Endothelial cell of umbilical vein (primary cell): Measurements from ENCODE around the gene HAND1. TPM values are rescaled to one million over a fixed set of nuclear protein-coding genes. Genes with fewer than 3 reads are reported as not detected.

Experiments used
- BruUV-seq: library from RNA; stranded (reverse); fragments of 400-500 nt; replicated peaks from 2 replicates; lab custom pipeline; 2021; lab: Mats Ljungman, UMichigan
- CTCF ChIA-PET: fragments of 300-600, 350-600 bp; sonication (Branson Sonifier 250); formaldehyde crosslinking; loops from one replicate; lab custom pipeline; 2021; ENCODE audit warnings: antibody characterized with exemption, inconsistent platforms; lab: Charles Lee
- POLR2A ChIA-PET: fragments of 300-600, 350-600 bp; sonication (Branson Sonifier 250); formaldehyde crosslinking; loops from one replicate; lab custom pipeline; 2021; ENCODE audit warnings: antibody characterized with exemption, inconsistent platforms; lab: Charles Lee
- DNase-seq: peaks from one replicate; pipeline ENCODE4 v3.0.0-alpha.2; 2011; ENCODE audit warnings: low read depth, low spot score
- FAIRE-seq: peaks from 2 replicates; lab custom pipeline; 2011; peaks lifted over from hg19 to GRCh38; lab: Jason Lieb, UNC
- H2AFZ ChIP-seq: 2 replicates; pipeline ENCODE4 v1.6.0; 2012; ENCODE audit warnings: low read depth, low read length, control low read depth, inconsistent platforms
- H3K27ac ChIP-seq: 2 replicates; pipeline ENCODE4 v1.5.1; 2011; ENCODE audit warnings: low read depth, mild to moderate bottlenecking, control low read depth, low read length, moderate library complexity; ENCODE audit not compliant: insufficient read depth
- H3K27me3 ChIP-seq, 2 experiments: 2 replicates each; pipeline versions ENCODE4 v1.6.0 to v1.6.1; 2011; ENCODE audit warnings: low read length in 2 of 2, mixed read lengths in 1 of 2; ENCODE audit not compliant: control insufficient read depth in 2 of 2, insufficient read depth in 2 of 2
- H3K36me3 ChIP-seq, 2 experiments: 2 replicates in 1 of 2; 3 replicates in 1 of 2; pipeline ENCODE4 v1.5.1; 2011; ENCODE audit warnings: low read length in 2 of 2, mild to moderate bottlenecking in 1 of 2, moderate library complexity in 1 of 2; ENCODE audit not compliant: control insufficient read depth in 2 of 2, insufficient read depth in 2 of 2; ENCODE audit errors: extremely low read depth in 1 of 2
- H3K4me1 ChIP-seq: 3 replicates; pipeline ENCODE4 v1.5.1; 2011; ENCODE audit warnings: mild to moderate bottlenecking, low read length; ENCODE audit not compliant: control insufficient read depth, insufficient read depth; ENCODE audit errors: extremely low read depth
- H3K4me2 ChIP-seq: 2 replicates; pipeline ENCODE4 v1.6.1; 2011; ENCODE audit warnings: low read length, control low read depth, mixed read lengths; ENCODE audit not compliant: insufficient read depth
- H3K4me3 ChIP-seq, 3 experiments: fragments of 200-600 bp in 1 of 3; sonication (generic), shearing (Covaris generic) in 1 of 3; replicated peaks in 1 of 3; 2 replicates each; pipeline ENCODE4 v1.5.1; 2011 to 2016; ENCODE audit warnings: control low read depth in 3 of 3, low read length in 3 of 3, mild to moderate bottlenecking in 2 of 3, inconsistent platforms in 1 of 3, low read depth in 1 of 3, moderate library complexity in 1 of 3; ENCODE audit not compliant: insufficient read depth in 1 of 3
- H3K79me2 ChIP-seq: 2 replicates; pipeline ENCODE4 v1.6.0; 2012; ENCODE audit warnings: low read length, inconsistent platforms; ENCODE audit not compliant: control insufficient read depth, insufficient read depth
- H3K9ac ChIP-seq: replicated peaks from 2 replicates; pipeline ENCODE3; 2011; ENCODE audit warnings: low read length, control low read depth; ENCODE audit not compliant: insufficient read depth; ENCODE audit errors: extremely low read depth
- H3K9me1 ChIP-seq: replicated peaks from 3 replicates; pipeline ENCODE4 v1.6.0; 2011; ENCODE audit warnings: mild to moderate bottlenecking, low read length; ENCODE audit not compliant: control insufficient read depth, insufficient read depth; ENCODE audit errors: extremely low read depth
- H3K9me3 ChIP-seq: replicated peaks from 2 replicates; pipeline ENCODE4 v1.5.1; 2012; ENCODE audit warnings: low read length, inconsistent platforms; ENCODE audit not compliant: control insufficient read depth, insufficient read depth
- H4K20me1 ChIP-seq: replicated peaks from 2 replicates; pipeline ENCODE3; 2011; ENCODE audit warnings: mild to moderate bottlenecking, low read length; ENCODE audit not compliant: control insufficient read depth, insufficient read depth; ENCODE audit errors: extremely low read depth
- EZH2 ChIP-seq: IDR thresholded peaks from 2 replicates; pipeline ENCODE4 v1.6.1; 2012; ENCODE audit warnings: borderline replicate concordance, low read depth, mild to moderate bottlenecking, moderate library complexity, low read length, inconsistent platforms; ENCODE audit not compliant: severe bottlenecking
- FOS ChIP-seq: IDR thresholded peaks from 2 replicates; pipeline ENCODE4 v1.6.1; 2011; ENCODE audit warnings: mild to moderate bottlenecking, low read length, moderate library complexity, borderline replicate concordance; ENCODE audit not compliant: insufficient read depth
- GATA2 ChIP-seq: IDR thresholded peaks from 2 replicates; pipeline ENCODE4 v1.7.0; 2011; ENCODE audit warnings: low read depth, mild to moderate bottlenecking, moderate library complexity, mixed read lengths, low read length; ENCODE audit not compliant: insufficient read length, insufficient read depth
- JUN ChIP-seq: IDR thresholded peaks from 2 replicates; pipeline ENCODE4 v1.6.1; 2011; ENCODE audit warnings: borderline replicate concordance, low read depth; ENCODE audit not compliant: insufficient read length, insufficient read depth
- MYC ChIP-seq: IDR thresholded peaks from one replicate; pipeline ENCODE4 v1.6.1; 2011; ENCODE audit warnings: mild to moderate bottlenecking, low read depth, low read length
- POLR2A ChIP-seq: IDR thresholded peaks from 2 replicates; pipeline ENCODE4 v1.6.1; 2012; ENCODE audit warnings: low read depth, mild to moderate bottlenecking, control low read depth, low read length
- POLR2AphosphoS5 ChIP-seq: IDR thresholded peaks from 2 replicates; pipeline ENCODE4 v1.6.1; 2012; ENCODE audit warnings: low read depth, mild to moderate bottlenecking, control low read depth, low read length, moderate library complexity; ENCODE audit not compliant: insufficient read depth
- dilution Hi-C: fragments of 300-500 bp; cut with MboI; formaldehyde crosslinking; loops from one replicate; pipeline ENCODE4 v1.15.0; 2019; ENCODE audit warnings: low sequenced_read_pairs; ENCODE audit not compliant: extremely low pct_ligation_motif_present
- intact Hi-C: fragments of 100-400 bp; cut with micrococcal nuclease; formaldehyde crosslinking; loops from one replicate; pipeline ENCODE4 v1.10.0; 2022
- polyA plus RNA-seq, 4 experiments: library from polyadenylated mRNA; depleted of rRNA in 3 of 4; stranded (reverse) in 3 of 4; unstranded in 1 of 4; fragments of >200 nt; gene quantifications; 2 replicates each; pipeline versions ENCODE4 v1.2.1 to v1.2.3, GENCODE V29; 2011 to 2012; ENCODE audit warnings: missing spikeins in 1 of 4
- total RNA-seq: library from RNA; stranded (reverse); gene quantifications from 2 replicates; pipeline ENCODE4 v1.2.3, GENCODE V29; 2021
- TF ChIP-seq, protein P1 (sequence below), 2 donors: IDR thresholded peaks; 1 replicate in 1 of 2; 2 replicates in 1 of 2; pipeline ENCODE4 v1.5.1; 2011; ENCODE audit warnings: low read length in 2 of 2, mild to moderate bottlenecking in 2 of 2, moderate library complexity in 2 of 2, control low read depth in 1 of 2, inconsistent platforms in 1 of 2, low read depth in 1 of 2; ENCODE audit not compliant: insufficient read depth in 1 of 2; ENCODE audit errors: extremely low read depth in 1 of 2
- TF ChIP-seq, protein P2 (sequence below): IDR thresholded peaks from 2 replicates; pipeline ENCODE4 v1.6.1; 2011; ENCODE audit not compliant: insufficient read depth, insufficient read length

HAND1 gene
- total and polyA plus RNA-seq, 2 donors (not counting 3 experiments of a cell fraction or from before 2014, with no cell fraction given): not detected

DNA sequence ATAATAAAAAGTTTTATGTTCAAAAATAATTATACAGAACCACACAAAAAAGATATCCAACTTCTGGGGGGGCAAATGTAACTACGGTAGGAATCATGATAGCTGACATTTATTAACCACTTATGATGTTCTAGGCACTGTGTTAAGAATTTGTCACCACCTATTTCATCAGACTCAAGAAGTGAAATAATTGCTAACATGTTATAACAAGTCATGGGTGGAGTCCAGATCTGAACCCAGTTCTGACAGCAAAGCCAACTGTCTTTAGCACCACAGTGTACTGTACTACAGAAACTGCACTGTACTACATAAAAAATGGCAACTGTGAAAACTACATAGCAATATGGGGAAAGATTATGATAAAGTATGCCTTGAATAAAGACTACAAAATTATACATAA lies 35.2 kb downstream of the HAND1 start:
- H3K4me1 ChIP-seq: peaks cover 16% of the 10 kb centered on the region
- no peak overlapping the region for H3K4me3 ChIP-seq
- no peaks in the 10 kb centered on the region for H3K9me3 ChIP-seq
- no peak overlapping the region for H3K4me2 ChIP-seq
- ChIA-PET CTCF (no interaction called here), POLR2A (no interaction called here)
- BruUV-seq: no TSS peak
- intact Hi-C loops (loop anchor here (10.0 kb wide), 1 partner anchor 412 kb away; the partner anchor contains the start of genes CNOT8 and FAXDC2), dilution Hi-C loops (no loop called here)
- no peaks in the 10 kb centered on the region for H4K20me1 ChIP-seq
- H3K9me1 ChIP-seq: no peaks in the 10 kb centered on the region
- no peak for DNase-seq
- no peak overlapping the region for H3K27ac ChIP-seq
- H3K9ac ChIP-seq: no peak overlapping the region
- no peak for FAIRE-seq
- no peak overlapping the region for H2AFZ ChIP-seq
- peaks cover 3% of the 10 kb centered on the region in 2 experiments for H3K36me3 ChIP-seq
- H3K27me3 ChIP-seq: no peaks in the 10 kb centered on the region
- H3K79me2 ChIP-seq: peaks cover 13% of the 10 kb centered on the region
- no peak for TF ChIP-seq EZH2
- TF ChIP-seq POLR2AphosphoS5: no peak
- no peak for TF ChIP-seq MYC
- no peak for TF ChIP-seq JUN
- TF ChIP-seq, protein P1, sequence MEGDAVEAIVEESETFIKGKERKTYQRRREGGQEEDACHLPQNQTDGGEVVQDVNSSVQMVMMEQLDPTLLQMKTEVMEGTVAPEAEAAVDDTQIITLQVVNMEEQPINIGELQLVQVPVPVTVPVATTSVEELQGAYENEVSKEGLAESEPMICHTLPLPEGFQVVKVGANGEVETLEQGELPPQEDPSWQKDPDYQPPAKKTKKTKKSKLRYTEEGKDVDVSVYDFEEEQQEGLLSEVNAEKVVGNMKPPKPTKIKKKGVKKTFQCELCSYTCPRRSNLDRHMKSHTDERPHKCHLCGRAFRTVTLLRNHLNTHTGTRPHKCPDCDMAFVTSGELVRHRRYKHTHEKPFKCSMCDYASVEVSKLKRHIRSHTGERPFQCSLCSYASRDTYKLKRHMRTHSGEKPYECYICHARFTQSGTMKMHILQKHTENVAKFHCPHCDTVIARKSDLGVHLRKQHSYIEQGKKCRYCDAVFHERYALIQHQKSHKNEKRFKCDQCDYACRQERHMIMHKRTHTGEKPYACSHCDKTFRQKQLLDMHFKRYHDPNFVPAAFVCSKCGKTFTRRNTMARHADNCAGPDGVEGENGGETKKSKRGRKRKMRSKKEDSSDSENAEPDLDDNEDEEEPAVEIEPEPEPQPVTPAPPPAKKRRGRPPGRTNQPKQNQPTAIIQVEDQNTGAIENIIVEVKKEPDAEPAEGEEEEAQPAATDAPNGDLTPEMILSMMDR (IDR thresholded peaks at IDR 0.05; ENCODE audit: extremely low read depth in 1 of 2, insufficient read depth in 1 of 2, low read depth in 1 of 2, low read length in 2 of 2): no peak
- no peak for TF ChIP-seq GATA2
- TF ChIP-seq POLR2A: no peak
- TF ChIP-seq FOS: no peak
- TF ChIP-seq, protein P2, sequence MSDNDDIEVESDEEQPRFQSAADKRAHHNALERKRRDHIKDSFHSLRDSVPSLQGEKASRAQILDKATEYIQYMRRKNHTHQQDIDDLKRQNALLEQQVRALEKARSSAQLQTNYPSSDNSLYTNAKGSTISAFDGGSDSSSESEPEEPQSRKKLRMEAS: no peak
